NCI-H2029 (cell line): ENCODE measurements around the gene ALG6.
A peak's percentile ranks its signal among the peaks of the same experiment; 100 is the strongest.
"Not testable (repeated sequence)": the region's sequence is repeated elsewhere in the genome, so short reads cannot be mapped to it uniquely, and the experiment has no call there.

Source experiments
- DNase-seq: peaks from one replicate; lab custom pipeline; 2025; lab: John Stamatoyannopoulos, UW

The ALG6 gene

DNA sequence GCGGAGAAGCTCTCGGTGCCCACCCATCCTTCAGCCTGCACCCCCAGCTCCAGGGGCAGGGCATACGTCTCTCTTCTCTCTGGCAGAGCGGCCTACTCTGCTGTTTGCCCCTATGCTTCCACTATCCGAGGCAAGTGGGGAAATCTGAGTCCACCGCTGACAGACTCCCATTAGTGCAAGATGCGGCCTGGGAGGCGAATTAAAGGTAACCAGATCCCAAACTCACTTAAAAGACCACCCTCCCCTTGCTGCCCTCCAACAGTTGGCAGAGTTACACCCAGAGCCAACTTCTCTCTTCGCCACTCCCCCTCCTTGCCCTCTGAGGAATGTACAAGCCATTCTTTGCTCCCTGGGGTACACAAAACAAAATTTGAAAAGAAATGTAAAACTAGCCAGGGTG is 38.6 kb upstream of the ALG6 start:
- DNase-seq, result no peak

GRCh38 chr1:63329621-63330330 is 37.7 kb upstream of the ALG6 start:
- no peak for DNase-seq

- DNase-seq, result no peak
Measured at GRCh38 chr1:63330331-63330916, 37.0 kb upstream of the ALG6 start.

DNA sequence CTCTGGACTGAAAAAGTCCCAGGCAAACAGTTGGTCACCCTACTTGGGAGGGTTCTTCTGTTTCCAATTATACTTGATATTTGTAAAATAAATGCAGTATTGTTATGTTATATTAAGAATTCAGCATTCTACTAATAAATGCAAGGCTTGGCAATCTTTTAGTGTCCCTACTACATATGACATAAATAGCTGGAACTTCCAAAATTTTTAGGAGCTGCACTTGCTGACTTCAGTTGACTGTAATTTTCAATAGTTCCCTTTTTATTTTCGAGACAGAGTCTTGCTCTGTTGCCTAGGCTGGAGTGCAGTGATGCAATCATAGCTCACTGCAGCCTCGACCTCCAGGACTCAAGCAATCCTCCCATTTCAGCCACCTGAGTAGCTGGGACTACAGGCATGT is 25.0 kb upstream of the ALG6 start:
- DNase-seq, result no peak

DNA sequence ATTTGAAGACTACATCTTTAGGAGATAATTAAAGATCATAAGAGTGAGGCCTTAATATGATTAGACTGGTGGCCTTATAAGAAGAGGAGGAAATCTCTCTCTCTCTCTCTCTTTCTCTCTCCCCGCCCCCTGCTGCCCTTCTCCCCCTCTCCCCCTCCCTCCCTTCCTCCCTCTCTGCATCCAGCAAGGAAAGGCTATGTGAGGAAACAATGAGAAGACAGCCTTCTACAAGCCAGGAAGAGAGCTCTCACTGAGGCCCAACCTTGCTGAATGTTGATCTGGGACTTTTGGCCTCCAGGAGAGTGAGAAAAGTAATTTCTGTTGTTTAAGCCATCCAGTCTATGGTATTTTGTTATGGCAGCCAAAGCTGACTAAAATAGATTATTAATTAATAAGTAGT is 23.5 kb upstream of the ALG6 start:
- no peak for DNase-seq

- DNase-seq, result peak; percentile 18
Measured at GRCh38 chr1:63350320-63350719, 17.1 kb upstream of the ALG6 start.

- no peak for DNase-seq
Measured at GRCh38 chr1:63352736-63353135, 14.7 kb upstream of the ALG6 start.

DNA sequence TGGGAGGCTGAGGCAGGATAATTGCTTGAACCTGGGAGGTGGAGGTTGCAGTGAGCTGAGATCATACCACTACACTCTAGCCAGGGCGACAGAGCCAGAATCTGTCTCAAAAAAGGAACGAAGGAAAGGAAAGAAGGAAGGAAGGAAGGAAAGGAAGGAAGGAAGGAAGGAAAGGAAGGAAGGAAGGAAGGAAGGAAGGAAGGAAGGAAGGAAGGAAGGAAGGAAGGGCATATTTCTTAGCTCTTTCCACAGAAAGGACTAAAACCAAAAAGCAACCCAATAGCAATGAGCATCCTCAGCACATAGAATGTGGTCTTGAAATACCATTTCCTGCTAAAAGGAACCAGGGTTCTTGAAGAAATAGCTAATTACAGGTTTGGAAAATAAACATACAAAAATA is 11.2 kb upstream of the ALG6 start:
- DNase-seq, result not testable (repeated sequence)

GRCh38 chr1:63359561-63359960 is 7.9 kb upstream of the ALG6 start:
- DNase-seq, result no peak

- no peak for DNase-seq
Measured at GRCh38 chr1:63362073-63362472, 5.4 kb upstream of the ALG6 start.

DNA sequence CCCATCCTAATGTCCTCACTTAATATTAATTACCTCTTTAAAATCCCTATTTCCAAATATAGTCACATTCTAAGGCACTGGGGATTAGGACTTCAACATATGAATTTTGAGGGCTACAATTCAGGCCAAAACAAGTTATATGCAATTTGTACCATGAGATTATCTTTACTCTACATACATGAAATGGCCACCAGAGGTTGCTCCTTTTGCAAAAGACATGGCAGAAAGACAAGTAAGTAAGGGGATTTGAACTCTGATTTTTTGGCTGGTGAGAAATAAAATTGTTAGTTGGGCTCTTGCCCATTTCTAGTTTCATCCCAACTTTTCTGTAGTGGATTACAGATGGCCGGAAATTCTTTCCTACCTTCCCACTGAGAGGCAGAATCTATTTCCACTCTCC is 4.8 kb upstream of the ALG6 start:
- no peak for DNase-seq

GRCh38 chr1:63363014-63363413 is 4.4 kb upstream of the ALG6 start:
- DNase-seq, result no peak

DNA sequence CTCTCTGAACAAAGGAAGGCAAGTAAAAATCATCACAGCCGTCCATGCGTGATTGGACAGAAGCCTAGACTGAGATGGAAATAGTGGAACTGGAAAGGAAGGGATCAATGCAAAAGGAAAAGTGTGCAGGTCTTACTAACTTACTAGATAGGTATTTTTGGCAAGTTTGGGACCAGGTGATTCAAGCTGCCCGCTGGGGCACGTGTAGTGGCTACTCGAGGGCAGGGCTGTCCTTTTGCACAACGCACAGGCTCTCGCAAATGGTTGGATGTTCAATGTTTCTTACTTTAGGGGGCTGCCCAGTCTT is 566 bp upstream of the ALG6 start:
- no peak for DNase-seq

DNA sequence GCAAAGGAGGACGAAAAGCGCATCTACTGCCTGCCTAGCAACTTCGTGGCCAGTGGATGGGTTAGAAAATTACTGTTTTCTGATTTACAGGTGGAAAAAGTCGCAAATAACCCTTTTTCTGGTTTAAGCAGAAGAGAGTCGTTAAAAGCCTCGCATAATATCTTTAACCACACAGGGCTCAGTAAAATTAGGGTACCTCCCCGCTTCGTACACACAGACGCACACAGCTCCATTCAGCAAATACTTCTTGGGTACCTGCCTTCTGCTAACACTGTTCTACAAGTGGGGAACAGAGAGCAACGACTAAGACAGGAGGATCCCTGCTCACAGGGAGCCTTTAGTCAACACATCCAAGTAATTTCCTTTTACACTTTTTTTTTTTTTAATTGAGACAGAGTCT is 704 bp downstream of the ALG6 start:
- no peak for DNase-seq

DNA sequence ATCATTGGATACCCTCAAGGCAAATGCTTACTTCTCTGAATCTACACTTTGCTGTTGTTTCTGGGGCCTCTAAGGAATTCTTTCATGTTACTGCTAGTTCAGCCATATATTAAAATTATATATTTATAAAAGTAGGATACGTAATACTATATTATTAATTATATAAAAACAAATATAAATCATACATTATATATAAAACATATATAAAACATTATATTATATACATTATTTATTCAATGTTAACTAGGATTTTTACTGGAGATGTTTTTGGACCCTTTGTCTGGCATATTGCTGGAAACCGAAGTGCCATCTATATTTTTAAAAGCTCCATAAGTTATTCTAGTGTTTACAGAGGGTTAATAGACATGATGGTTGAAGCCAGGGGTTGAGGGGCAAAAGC is 12.2 kb downstream of the ALG6 start:
- DNase-seq, result no peak

- no peak for DNase-seq
Measured at GRCh38 chr1:63381741-63382140, 14.3 kb downstream of the ALG6 start.

DNA sequence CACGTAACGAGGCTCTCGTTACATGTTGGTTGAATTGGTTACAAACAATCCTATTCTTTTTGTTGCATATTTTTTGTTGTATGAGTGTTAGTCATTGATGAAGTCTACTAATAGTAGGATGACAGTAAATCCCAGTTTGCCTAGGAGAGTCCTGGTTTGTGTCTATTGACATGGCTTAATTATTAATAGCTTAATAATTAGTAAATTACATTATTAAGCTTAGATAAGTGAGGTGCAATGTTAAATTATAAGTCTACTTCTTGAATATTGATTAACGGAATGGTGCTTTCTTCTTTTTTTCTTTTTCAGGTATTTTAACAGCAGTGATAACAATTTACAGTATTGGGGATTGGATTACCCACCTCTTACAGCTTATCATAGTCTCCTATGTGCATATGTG is 34.5 kb downstream of the ALG6 start:
- no peak for DNase-seq

DNA sequence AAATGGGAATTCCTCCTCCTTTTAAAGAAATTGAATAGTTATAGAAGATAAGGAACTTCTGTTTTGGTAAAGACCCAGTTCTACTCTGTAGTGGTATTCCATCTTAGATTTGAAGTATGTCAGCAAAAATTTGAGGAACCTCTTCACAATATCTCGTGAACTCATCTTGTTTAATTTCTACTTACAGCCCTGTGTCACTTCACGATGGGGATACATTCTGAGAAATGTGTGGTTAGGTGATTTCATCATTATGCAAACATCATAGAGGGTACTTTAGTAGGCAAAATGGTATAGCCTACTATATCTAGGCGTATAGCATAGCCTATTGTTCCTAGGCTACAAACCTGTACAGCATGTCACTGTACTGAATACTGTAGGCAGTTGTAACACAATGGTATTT is 36.0 kb downstream of the ALG6 start:
- no peak for DNase-seq

DNA sequence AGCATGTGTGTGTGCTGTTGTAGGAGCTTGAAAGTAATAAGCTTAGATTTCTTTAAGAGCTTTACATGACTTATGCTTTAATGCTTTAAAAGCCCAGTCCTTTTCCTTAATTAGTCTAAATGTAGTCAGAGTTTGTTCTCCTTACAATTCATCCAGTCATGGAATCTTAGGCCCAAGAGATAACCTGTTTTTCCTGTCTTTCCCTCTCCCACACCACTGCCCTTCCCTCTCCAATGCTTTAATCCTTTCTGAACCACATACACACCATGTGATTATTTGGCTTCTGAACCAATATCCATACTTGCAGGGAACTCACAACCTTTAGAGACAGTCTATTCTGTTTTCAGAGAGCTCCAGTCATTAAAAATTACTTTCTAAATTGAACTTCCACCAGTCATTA is 37.6 kb downstream of the ALG6 start:
- peak; percentile 25 for DNase-seq

DNA sequence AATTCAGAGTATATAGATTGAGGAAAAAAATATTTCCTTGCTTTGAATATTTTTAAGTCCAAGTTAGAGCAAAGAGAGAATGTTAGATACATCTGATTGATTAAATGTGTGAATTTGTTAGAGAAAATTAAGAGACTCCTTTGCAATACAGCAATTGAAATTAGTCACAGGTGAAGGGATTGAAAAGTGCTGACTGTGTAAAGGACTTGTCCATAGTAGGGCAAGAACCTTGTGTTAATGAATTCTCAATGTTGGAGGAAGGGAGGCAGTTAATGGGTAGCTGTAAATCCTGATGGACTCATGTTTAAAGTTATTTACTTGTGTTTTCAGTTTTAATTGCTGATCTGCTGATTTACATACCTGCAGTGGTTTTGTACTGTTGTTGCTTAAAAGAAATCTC is 38.6 kb downstream of the ALG6 start:
- no peak for DNase-seq

- no peak for DNase-seq
Measured at GRCh38 chr1:63407002-63407401, 39.6 kb downstream of the ALG6 start.

DNA sequence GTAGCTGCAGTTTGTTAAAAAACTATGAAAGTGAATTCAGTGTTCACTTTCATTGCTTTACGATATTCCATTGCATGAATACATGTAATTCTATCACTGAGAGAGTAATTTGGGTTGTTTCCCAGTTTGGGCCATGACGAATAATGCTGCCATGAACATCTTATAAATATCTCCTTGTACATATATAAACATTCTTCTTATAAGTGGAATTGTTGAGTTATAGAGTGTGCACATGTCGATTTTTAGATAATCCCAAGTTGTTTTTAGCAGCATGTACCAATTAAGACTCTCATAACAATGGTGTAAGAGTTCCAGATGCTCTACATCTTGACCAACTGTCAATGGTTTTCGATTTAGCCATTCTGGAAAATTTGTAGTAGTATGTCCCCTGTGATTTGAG is 40.9 kb downstream of the ALG6 start:
- no peak for DNase-seq

DNA sequence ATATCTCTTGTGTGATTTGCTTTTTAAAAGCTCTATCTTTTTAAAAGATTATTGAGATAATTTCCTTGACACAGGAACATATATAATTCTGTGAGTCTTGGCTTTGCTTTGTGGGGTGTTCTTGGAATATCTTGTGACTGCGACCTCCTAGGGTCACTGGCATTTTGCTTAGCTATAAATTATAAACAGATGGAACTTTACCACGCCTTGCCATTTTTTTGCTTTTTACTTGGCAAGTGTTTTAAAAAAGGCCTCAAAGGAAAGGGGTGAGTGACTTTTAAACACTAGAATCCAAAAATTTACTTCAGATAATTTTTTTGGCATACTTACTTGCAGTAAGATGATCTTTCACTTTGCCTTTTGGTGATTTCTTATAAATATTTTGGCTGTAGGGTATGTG is 43.6 kb downstream of the ALG6 start:
- DNase-seq, result no peak

DNA sequence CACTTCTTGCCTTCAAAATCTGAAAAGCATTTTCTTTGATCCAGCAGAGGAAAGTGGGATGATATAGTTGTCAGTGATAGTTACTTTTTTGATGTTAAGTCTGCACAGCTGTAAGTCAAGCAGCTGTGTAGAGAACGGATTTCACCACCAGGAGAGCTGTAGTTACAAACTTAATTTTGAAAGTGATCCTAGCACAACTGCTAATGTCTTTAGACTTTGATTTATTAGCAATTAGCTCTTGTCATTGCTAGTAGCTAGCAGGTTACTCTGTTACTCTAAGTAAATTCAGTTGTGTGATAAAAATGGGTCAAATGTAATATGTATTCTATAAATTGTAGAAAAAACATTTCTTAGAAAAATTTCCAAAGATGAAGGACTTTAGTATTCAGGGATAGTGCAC is 46.0 kb downstream of the ALG6 start:
- DNase-seq, result no peak
